ENCODE measurements around the gene SYT11. TPM values are rescaled to one million over a fixed set of nuclear protein-coding genes. Genes with fewer than 3 reads are reported as not detected.
A peak's percentile ranks its signal among the peaks of the same experiment; 100 is the strongest.

Gene SYT11
- total and polyA plus RNA-seq, 10 donors, result 1.1 to 22.1 (median 11.9) TPM

- 89 to 97% (median 95%) methylated on average over 1 of the region's 1 CpG for WGBS, 5 donors
- TF ChIP-seq POLR2AphosphoS5 (IDR thresholded peaks at IDR 0.05) (no peak), POLR2A (IDR thresholded peaks at IDR 0.05) (no peak), CTCF (IDR thresholded peaks at IDR 0.05 in 8 of 11, conservative IDR thresholded peaks at IDR 0.05 in 3 of 11) (no peak)
- H3K4me3 ChIP-seq, result no peak overlapping the region
These were observed 43.0 kb upstream of the SYT11 start for GRCh38 chr1:155816351-155816750.

GRCh38 chr1:155827450-155827849 is 31.9 kb upstream of the SYT11 start:
- no peak for DNase-seq
- no peaks in the 10 kb centered on the region for H3K9me3 ChIP-seq
- no peak overlapping the region for H3K4me3 ChIP-seq
- intact Hi-C loops (cut with DNase I; ENCODE audit: low total_unique reads), result no loop called here
- WGBS, 5 donors, result 85 to 93% (median 89%) methylated on average over 4 of the region's 4 CpGs
- peaks cover 0 to 16% (median 5%) of the 10 kb centered on the region in 6 donors for H3K4me1 ChIP-seq
- H3K27ac ChIP-seq, result no peak overlapping the region
- no peaks in the 10 kb centered on the region for H3K27me3 ChIP-seq (replicated peaks in 1 of 7)
- no peak for TF ChIP-seq POLR2AphosphoS5 (IDR thresholded peaks at IDR 0.05)
- no peak for TF ChIP-seq CTCF (IDR thresholded peaks at IDR 0.05 in 8 of 11, conservative IDR thresholded peaks at IDR 0.05 in 3 of 11)
- no peak for TF ChIP-seq POLR2A (IDR thresholded peaks at IDR 0.05)
- H3K36me3 ChIP-seq, result peaks cover 0 to 78% (median 46%) of the 10 kb centered on the region in 6 donors

More at GRCh38 chr1:155816351-155816750, 43.0 kb upstream of the SYT11 start:
- Histone ChIP-seq H3K27ac (peak overlapping the region in 3 of 8 donors; percentile 54 to 68 (median 66)), H3K27me3 (replicated peaks in 1 of 7) (no peaks in the 10 kb centered on the region), H3K4me1 (peaks cover 0 to 7% (median 0%) of the 10 kb centered on the region in 6 donors), H3K36me3 (peaks cover 3 to 100% (median 87%) of the 10 kb centered on the region in 6 donors), H3K9me3 (no peaks in the 10 kb centered on the region)
- intact Hi-C loops (cut with DNase I; ENCODE audit: low total_unique reads), result no loop called here
- no peak for DNase-seq

GRCh38 chr1:155831279-155831976 is 27.9 kb upstream of the SYT11 start:
- 96 to 98% (median 97%) methylated on average over 7 of the region's 7 CpGs for whole genome bisulfite sequencing, 5 donors
- no peak overlapping the region for H3K4me3 ChIP-seq
- H3K27me3 ChIP-seq (replicated peaks in 1 of 7), result no peaks in the 10 kb centered on the region
- no peak overlapping the region for H3K27ac ChIP-seq
- no peaks in the 10 kb centered on the region for H3K9me3 ChIP-seq
- peaks cover 0 to 45% (median 23%) of the 10 kb centered on the region in 6 donors for H3K4me1 ChIP-seq
- no peak for TF ChIP-seq CTCF (IDR thresholded peaks at IDR 0.05 in 8 of 11, conservative IDR thresholded peaks at IDR 0.05 in 3 of 11)
- no peak for TF ChIP-seq POLR2A (IDR thresholded peaks at IDR 0.05)
- no peak for TF ChIP-seq POLR2AphosphoS5 (IDR thresholded peaks at IDR 0.05)
- H3K36me3 ChIP-seq, result peaks cover 0 to 48% (median 8%) of the 10 kb centered on the region in 6 donors
- intact Hi-C loops (cut with DNase I; ENCODE audit: low total_unique reads), result no loop called here
- no peak for DNase-seq

DNA sequence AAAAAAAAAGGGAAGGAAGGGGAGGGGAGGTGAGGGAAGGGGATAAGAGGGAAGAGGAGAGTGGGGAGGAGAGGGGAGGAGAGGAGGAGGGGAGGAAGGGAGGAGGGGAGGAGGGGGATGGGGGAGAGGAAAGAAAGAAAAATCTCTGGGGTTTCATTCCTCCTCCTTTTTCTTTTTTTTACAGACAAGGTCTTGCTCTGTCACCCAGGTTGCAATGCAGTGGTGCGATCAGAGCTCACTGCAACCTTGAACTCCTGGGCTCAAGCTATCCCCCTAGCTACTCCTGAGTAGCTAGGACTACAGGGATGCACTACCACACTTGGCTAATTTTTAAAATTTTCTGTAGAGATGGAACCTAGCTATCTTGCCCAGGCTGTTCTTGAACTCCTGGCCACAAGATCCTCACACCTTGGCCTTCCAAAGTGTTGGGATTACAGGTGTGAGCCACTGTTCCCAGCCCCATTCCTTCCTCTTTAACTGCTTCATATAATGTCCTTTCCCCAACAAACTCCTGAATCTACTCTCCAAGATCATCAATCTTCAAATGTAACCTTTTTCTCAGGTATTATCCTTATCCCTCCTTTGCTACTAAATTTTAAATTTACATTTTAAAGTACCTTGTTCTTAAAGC is 25.6 kb upstream of the SYT11 start:
- peaks cover 0 to 49% (median 0%) of the 10 kb centered on the region in 6 donors for H3K36me3 ChIP-seq
- 50 to 78% (median 67%) methylated on average over 1 of the region's 1 CpG for WGBS, 5 donors
- intact Hi-C loops (cut with DNase I; ENCODE audit: low total_unique reads), result no loop called here
- H3K4me1 ChIP-seq, result peaks cover 0 to 52% (median 23%) of the 10 kb centered on the region in 6 donors
- no peaks in the 10 kb centered on the region for H3K9me3 ChIP-seq
- TF ChIP-seq CTCF (IDR thresholded peaks at IDR 0.05 in 8 of 11, conservative IDR thresholded peaks at IDR 0.05 in 3 of 11), result no peak
- no peak for TF ChIP-seq POLR2AphosphoS5 (IDR thresholded peaks at IDR 0.05)
- TF ChIP-seq POLR2A (IDR thresholded peaks at IDR 0.05), result no peak
- no peak for DNase-seq
- peak overlapping the region in 4 of 8 donors; percentile 23 to 61 (median 44) for H3K27ac ChIP-seq
- H3K4me3 ChIP-seq, result no peak overlapping the region
- H3K27me3 ChIP-seq (replicated peaks in 1 of 7), result no peaks in the 10 kb centered on the region

Data from spleen (tissue), 11 donors.